ENCODE measurements around the gene SSH2. TPM values are rescaled to one million over a fixed set of nuclear protein-coding genes. Genes with fewer than 3 reads are reported as not detected.

The SSH2 gene
- total and polyA plus RNA-seq, 2 of the 13 experiments (the other 11 are each of a cell fraction or from before 2014, with no cell fraction given): 6.0 to 6.4 TPM

GRCh38 chr17:29591146-29591736 is 338.8 kb downstream of the SSH2 start (continued):
- 0 out of 2 replicates have a peak, but pooled peaks have one; percentile 32 for TF ChIP-seq CREB3 (CRISPR knock-in tag; IDR thresholded peaks at IDR 0.05)
- TF ChIP-seq NR2C2 (CRISPR knock-in tag; IDR thresholded peaks at IDR 0.05; ENCODE audit: borderline replicate concordance): 0 out of 2 replicates have a peak, but pooled peaks have one; percentile 17
- TF ChIP-seq ZNF607 (CRISPR knock-in tag; IDR thresholded peaks at IDR 0.05; ENCODE audit: borderline replicate concordance): peak; percentile 23; the same call in 1 of the 2 replicates
- 0 out of 2 replicates have a peak, but pooled peaks have one; percentile 37 for TF ChIP-seq STAT5B (CRISPR knock-in tag; IDR thresholded peaks at IDR 0.05)
- no peak for TF ChIP-seq GRHL1 (CRISPR knock-in tag; conservative IDR thresholded peaks at IDR 0.05)
- TF ChIP-seq ZNF775 (CRISPR knock-in tag; IDR thresholded peaks at IDR 0.05; ENCODE audit: borderline replicate concordance): no peak
- TF ChIP-seq PRMT3 (CRISPR knock-in tag; IDR thresholded peaks at IDR 0.05; ENCODE audit: borderline replicate concordance, low read depth): no peak
- TF ChIP-seq TCF12 (IDR thresholded peaks at IDR 0.05): no peak
- TF ChIP-seq TCF12 (CRISPR knock-in tag; IDR thresholded peaks at IDR 0.05): no peak
- peak; percentile 31; the same call in 1 of the 2 replicates for TF ChIP-seq HDAC1 (CRISPR knock-in tag; IDR thresholded peaks at IDR 0.05)
- no peak for TF ChIP-seq ZNF503 (CRISPR knock-in tag; IDR thresholded peaks at IDR 0.05)
- peak; percentile 33; the same call in 1 of the 2 replicates for TF ChIP-seq FOXO1 (CRISPR knock-in tag; IDR thresholded peaks at IDR 0.05)
- peak; percentile 37 for TF ChIP-seq ZEB1 (IDR thresholded peaks at IDR 0.05; ENCODE audit: insufficient replicate concordance, low read depth)
- peak; percentile 78; the same call in 1 of the 2 replicates for TF ChIP-seq KLF12 (CRISPR knock-in tag; IDR thresholded peaks at IDR 0.05; ENCODE audit: borderline replicate concordance)
- no peak for TF ChIP-seq NFRKB (IDR thresholded peaks at IDR 0.05)
- TF ChIP-seq ZNF331 (CRISPR knock-in tag; IDR thresholded peaks at IDR 0.05): peak; percentile 64; the same call in 1 of the 2 replicates
- TF ChIP-seq SNAI1 (CRISPR knock-in tag; IDR thresholded peaks at IDR 0.05; ENCODE audit: borderline replicate concordance): no peak
- no peak; the same call in 1 of the 2 replicates for TF ChIP-seq ZNF740 (CRISPR knock-in tag; IDR thresholded peaks at IDR 0.05)
- no peak for TF ChIP-seq U2AF2 (IDR thresholded peaks at IDR 0.05; ENCODE audit: low read depth, low read length)
- 0 out of 2 replicates have a peak, but pooled peaks have one; percentile 13 for TF ChIP-seq ARID5B (CRISPR knock-in tag; IDR thresholded peaks at IDR 0.05)
- no peak for TF ChIP-seq CHCHD3 (CRISPR knock-in tag; IDR thresholded peaks at IDR 0.05)

Measured in HepG2 (cell line).